Smooth muscle cell (in vitro differentiated cells): ENCODE data around the gene SELENOW. TPM values are rescaled to one million over a fixed set of nuclear protein-coding genes. Genes with fewer than 3 reads are reported as not detected.

Experiments
- DNase-seq: peaks from one replicate; lab custom pipeline; 2025; ENCODE audit not compliant: unreplicated experiment; lab: John Stamatoyannopoulos, UW
- H2AFZ ChIP-seq: fragments of 200-600 bp; sonication (generic); 2 replicates; pipeline ENCODE4 v1.6.0; 2016; ENCODE audit warnings: antibody characterized with exemption, low read depth, mild to moderate bottlenecking
- H3F3A ChIP-seq: fragments of 200-600 bp; sonication (generic); 2 replicates; pipeline ENCODE4 v1.6.0; 2017; ENCODE audit warnings: antibody characterized with exemption, low read depth
- H3K27ac ChIP-seq: fragments of 200-600 bp; sonication (generic); 2 replicates; pipeline ENCODE4 v1.5.1; 2016; ENCODE audit warnings: low read depth, mild to moderate bottlenecking
- H3K27me3 ChIP-seq: fragments of 200-600 bp; sonication (generic); 2 replicates; pipeline ENCODE4 v1.6.1; 2016; ENCODE audit warnings: low read depth, mild to moderate bottlenecking
- H3K36me3 ChIP-seq: fragments of 200-600 bp; sonication (generic); 2 replicates; pipeline ENCODE4 v1.5.1; 2016; ENCODE audit warnings: low read depth
- H3K4me1 ChIP-seq: fragments of 200-600 bp; sonication (generic); 2 replicates; pipeline ENCODE4 v1.5.1; 2016; ENCODE audit warnings: low read depth
- H3K4me2 ChIP-seq: fragments of 200-600 bp; sonication (generic); 2 replicates; pipeline ENCODE4 v1.6.0; 2016; ENCODE audit warnings: mild to moderate bottlenecking
- H3K4me3 ChIP-seq: fragments of 200-600 bp; sonication (generic); 2 replicates; pipeline ENCODE4 v1.5.1; 2016; ENCODE audit warnings: mild to moderate bottlenecking
- H3K79me2 ChIP-seq: fragments of 200-600 bp; sonication (generic); 2 replicates; pipeline ENCODE4 v1.6.0; 2016; ENCODE audit warnings: low read depth, mild to moderate bottlenecking
- H3K9ac ChIP-seq: fragments of 200-600 bp; sonication (generic); 2 replicates; pipeline ENCODE4 v1.6.0; 2016; ENCODE audit warnings: low read depth
- H3K9me3 ChIP-seq: fragments of 200-600 bp; sonication (generic); replicated peaks from 2 replicates; pipeline ENCODE4 v1.5.1; 2016; ENCODE audit warnings: low read depth
- H4K20me1 ChIP-seq: fragments of 200-600 bp; sonication (generic); 2 replicates; pipeline ENCODE4 v1.6.0; 2016; ENCODE audit warnings: low read depth
- CTCF ChIP-seq: fragments of 200-600 bp; sonication (generic); IDR thresholded peaks from 2 replicates; pipeline ENCODE4 v1.5.1; 2017; ENCODE audit warnings: borderline replicate concordance, mild to moderate bottlenecking, antibody characterized with exemption; ENCODE audit not compliant: insufficient read depth, poor library complexity, severe bottlenecking
- WGBS: methylation state at CpG from one replicate; pipeline ENCODE4 v1.1.7; 2016; ENCODE audit warnings: low lambda C conversion rate; 5-methylcytosine and 5-hydroxymethylcytosine counted together
- polyA plus RNA-seq: library from polyadenylated mRNA; unstranded; fragments of >200 nt; fragmentation: Nextera tagmentation; extraction: Ambion mirVana; gene quantifications from 2 replicates; pipeline ENCODE4 v1.2.1, GENCODE V29; 2016
- total RNA-seq: library from RNA; depleted of rRNA; stranded (reverse); fragments of >200 nt; gene quantifications from 2 replicates; pipeline ENCODE4 v1.2.3, GENCODE V29; 2014

The SELENOW gene
- total and polyA plus RNA-seq, 2 experiments from 2014 or later = 441 to 558 TPM

- no peak overlapping the region for H3K4me2 ChIP-seq
- H3K4me1 ChIP-seq = peaks cover 7% of the 10 kb centered on the region
- H3K27ac ChIP-seq = no peak overlapping the region
- TF ChIP-seq CTCF = no peak
- H3K27me3 ChIP-seq = no peaks in the 10 kb centered on the region
- 94% methylated on average over 3 of the region's 3 CpGs for WGBS
- no peaks in the 10 kb centered on the region for H3K36me3 ChIP-seq
- H3K9ac ChIP-seq = no peak overlapping the region
- peaks cover 37% of the 10 kb centered on the region for H3K79me2 ChIP-seq
- H3K9me3 ChIP-seq = no peaks in the 10 kb centered on the region
- no peak for DNase-seq
- H2AFZ ChIP-seq = no peak overlapping the region
- H3F3A ChIP-seq = peaks cover 4% of the 10 kb centered on the region
- peaks cover 56% of the 10 kb centered on the region for H4K20me1 ChIP-seq
- no peak overlapping the region for H3K4me3 ChIP-seq
Observed at GRCh38 chr19:47749326-47749725, 29.2 kb upstream of the SELENOW start.

- no peak for TF ChIP-seq CTCF
Observed at GRCh38 chr19:47750752-47751151, 27.8 kb upstream of the SELENOW start.

GRCh38 chr19:47752440-47753211 is 25.9 kb upstream of the SELENOW start:
- Histone ChIP-seq H3K9me3 (no peaks in the 10 kb centered on the region), H3K4me1 (no peaks in the 10 kb centered on the region), H3F3A (no peaks in the 10 kb centered on the region), H3K36me3 (no peaks in the 10 kb centered on the region), H3K79me2 (peaks cover 16% of the 10 kb centered on the region), H3K4me2 (no peak overlapping the region), H2AFZ (no peak overlapping the region), H3K27me3 (no peaks in the 10 kb centered on the region), H3K9ac (no peak overlapping the region), H3K27ac (no peak overlapping the region), H3K4me3 (no peak overlapping the region), H4K20me1 (peaks cover 48% of the 10 kb centered on the region)
- WGBS = 98% methylated on average over 24 of the region's 27 CpGs
- TF ChIP-seq CTCF = no peak
- DNase-seq = no peak

More at GRCh38 chr19:47750752-47751151, 27.8 kb upstream of the SELENOW start:
- no peak overlapping the region for H3K9ac ChIP-seq
- no peak for DNase-seq
- peaks cover 7% of the 10 kb centered on the region for H3K4me1 ChIP-seq
- no peaks in the 10 kb centered on the region for H3K36me3 ChIP-seq
- H3F3A ChIP-seq = no peaks in the 10 kb centered on the region
- no peak overlapping the region for H3K27ac ChIP-seq
- peaks cover 56% of the 10 kb centered on the region for H4K20me1 ChIP-seq
- H3K4me3 ChIP-seq = no peak overlapping the region
- no peaks in the 10 kb centered on the region for H3K27me3 ChIP-seq
- no peak overlapping the region for H2AFZ ChIP-seq
- no peak overlapping the region for H3K4me2 ChIP-seq
- WGBS = 99% methylated on average over 14 of the region's 18 CpGs
- peaks cover 34% of the 10 kb centered on the region for H3K79me2 ChIP-seq
- H3K9me3 ChIP-seq = no peaks in the 10 kb centered on the region
